Esophagus muscularis mucosa (tissue), 4 donors: ENCODE measurements around the gene CYBC1. TPM values are rescaled to one million over a fixed set of nuclear protein-coding genes. Genes with fewer than 3 reads are reported as not detected.

Experiments
- DNase-seq: peaks from one replicate; pipeline ENCODE4 v3.0.0-alpha.2; 2017; ENCODE audit errors: extremely low spot score
- H3K27ac ChIP-seq, 4 donors: fragments of 200-600 bp; sonication (generic); replicated peaks in 1 of 4; 1 replicate in 3 of 4; 2 replicates in 1 of 4; pipeline ENCODE4 v1.5.1; 2016 to 2019; ENCODE audit warnings: mild to moderate bottlenecking in 1 of 4
- H3K27me3 ChIP-seq, 4 donors: fragments of 200-600 bp; sonication (generic); one replicate each; pipeline versions ENCODE4 v1.5.1 to v1.6.0; 2016 to 2019
- H3K36me3 ChIP-seq, 4 donors: fragments of 200-600 bp; sonication (generic); one replicate each; pipeline ENCODE4 v1.5.1; 2016 to 2019
- H3K4me1 ChIP-seq, 4 donors: fragments of 200-600 bp; sonication (generic); one replicate each; pipeline ENCODE4 v1.5.1; 2016 to 2019
- H3K4me3 ChIP-seq, 4 donors: fragments of 200-600 bp; sonication (generic); 1 replicate in 2 of 4; 2 replicates in 2 of 4; pipeline ENCODE4 v1.5.1; 2016 to 2019; ENCODE audit warnings: mild to moderate bottlenecking in 4 of 4, moderate library complexity in 1 of 4
- H3K9me3 ChIP-seq, 4 donors: fragments of 200-600 bp; sonication (generic); 1 replicate in 3 of 4; 2 replicates in 1 of 4; pipeline ENCODE4 v1.5.1; 2016 to 2019
- CTCF ChIP-seq, 3 experiments: fragments of 200-600 bp in 2 of 3; fragments of 450-650 bp in 1 of 3; sonication (generic) in 2 of 3; IDR thresholded peaks; one replicate each; pipeline ENCODE4 v1.5.1; 2017 to 2019; ENCODE audit warnings: antibody characterized with exemption in 3 of 3, mild to moderate bottlenecking in 2 of 3, moderate library complexity in 1 of 3
- EP300 ChIP-seq: sonication (generic); formaldehyde crosslinking; IDR thresholded peaks from one replicate; pipeline ENCODE4 v1.6.1; 2017; ENCODE audit warnings: antibody characterized with exemption
- POLR2A ChIP-seq: fragments of 450-650 bp; IDR thresholded peaks from one replicate; pipeline ENCODE4 v1.6.1; 2017; ENCODE audit warnings: antibody characterized with exemption, moderate library complexity, mild to moderate bottlenecking, low read depth
- POLR2AphosphoS5 ChIP-seq, 2 donors: sonication (generic); formaldehyde crosslinking; IDR thresholded peaks; one replicate each; pipeline ENCODE4 v1.6.1; 2017; ENCODE audit warnings: antibody characterized with exemption in 2 of 2
- WGBS: methylation state at CpG from one replicate; pipeline ENCODE4 v1.1.5; 2018; 5-methylcytosine and 5-hydroxymethylcytosine counted together
- intact Hi-C: fragments of 100-400 bp; cut with DNase I; formaldehyde crosslinking; loops from one replicate; pipeline ENCODE4 v1.15.1; 2023
- total RNA-seq, 4 donors: library from RNA; depleted of rRNA; stranded (reverse); fragments of >200 nt; gene quantifications; one replicate each; pipeline versions ENCODE4 v1.1.0 to v1.2.1, GENCODE V29; 2016

CYBC1 gene
- 10 to 100 TPM; 40.7 to 78.3 (median 69.7) TPM for total RNA-seq

GRCh38 chr17:82450357-82451106, at the start of gene CYBC1:
Gene CYBC1 (minus strand): TSS chr17:82450752. CDS start chr17:82449254, 1,498 bp downstream.
- Histone ChIP-seq H3K4me1 (peaks cover 13 to 40% (median 39%) of the 10 kb centered on the region in 4 donors), H3K27ac (peak within 1 kb of the TSS; percentile 84 to 97 (median 90)), H3K36me3 (peaks cover 0 to 19% (median 9%) of the 10 kb centered on the region in 4 donors), H3K4me3 (peak within 1 kb of the TSS; percentile 73 to 97 (median 84)), H3K27me3 (no peaks in the 10 kb centered on the region), H3K9me3 (no peaks in the 10 kb centered on the region)
- TF ChIP-seq EP300 (peak; percentile 84), CTCF (IDR thresholded peaks at IDR 0.05) (no peak), POLR2A (peak; percentile 67), POLR2AphosphoS5 (IDR thresholded peaks at IDR 0.05) (peak; percentile 92 to 97)
- intact Hi-C loops: no loop called here
- WGBS: 0% methylated on average over 34 of the region's 91 CpGs
- peak; percentile 98 for DNase-seq

- Histone ChIP-seq H3K27me3 (no peaks in the 10 kb centered on the region), H3K27ac (peak overlapping the region; percentile 86 to 95 (median 95)), H3K4me3 (peak overlapping the region; percentile 61 to 88 (median 77)), H3K4me1 (peaks cover 20 to 58% (median 52%) of the 10 kb centered on the region in 4 donors), H3K36me3 (no peaks in the 10 kb centered on the region), H3K9me3 (no peaks in the 10 kb centered on the region)
- TF ChIP-seq CTCF (IDR thresholded peaks at IDR 0.05) (peak in 1 of 3 experiments; percentile 6), POLR2AphosphoS5 (IDR thresholded peaks at IDR 0.05) (peak in 1 of 2 donors; percentile 39), EP300 (no peak)
- WGBS: 18% methylated on average over 31 of the region's 66 CpGs
- intact Hi-C loops: loop anchor here (2.0 kb wide), 1 partner anchor 57 kb away; no protein-coding TSS in a partner anchor
- DNase-seq: no peak
Observed at GRCh38 chr17:82497483-82498405, 47.2 kb upstream of the CYBC1 start.

GRCh38 chr17:82496529-82497434, 46.2 kb upstream of the CYBC1 start:
- peak overlapping the region; percentile 86 to 95 (median 95) for H3K27ac ChIP-seq
- H3K9me3 ChIP-seq: no peaks in the 10 kb centered on the region
- DNase-seq: peak; percentile 99
- intact Hi-C loops: loop anchor here (2.0 kb wide), 1 partner anchor 58 kb away; no protein-coding TSS in a partner anchor
- H3K4me1 ChIP-seq: peaks cover 20 to 50% (median 49%) of the 10 kb centered on the region in 4 donors
- H3K4me3 ChIP-seq: peak overlapping the region; percentile 61 to 88 (median 77)
- peak in 1 of 3 experiments; percentile 6 for TF ChIP-seq CTCF (IDR thresholded peaks at IDR 0.05)
- TF ChIP-seq POLR2AphosphoS5 (IDR thresholded peaks at IDR 0.05): peak; percentile 95 to 97
- TF ChIP-seq EP300: no peak
- peak; percentile 74 for TF ChIP-seq POLR2A
- no peaks in the 10 kb centered on the region for H3K27me3 ChIP-seq
- no peaks in the 10 kb centered on the region for H3K36me3 ChIP-seq
- WGBS: 13% methylated on average over 34 of the region's 83 CpGs
